SU-DHL-6 (cell line): ENCODE results near the gene MAPKAPK2.

Source experiments
- H2AFZ ChIP-seq: fragments of 200-600 bp; sonication (generic); 2 replicates; pipeline ENCODE4 v1.6.1; 2014; ENCODE audit warnings: low read depth, mild to moderate bottlenecking, moderate library complexity, mixed read lengths, antibody characterized with exemption, low read length; ENCODE audit not compliant: severe bottlenecking
- H3F3A ChIP-seq: fragments of 200-600 bp; shearing (Covaris generic); 2 replicates; pipeline ENCODE4 v1.6.0; 2016; ENCODE audit warnings: antibody characterized with exemption, mild to moderate bottlenecking; ENCODE audit not compliant: insufficient read depth
- H3K27ac ChIP-seq: fragments of 200-600 bp; sonication (generic); 2 replicates; pipeline ENCODE4 v1.5.1; 2016; ENCODE audit warnings: low read depth, mild to moderate bottlenecking, low read length, moderate library complexity, mixed read lengths
- H3K27me3 ChIP-seq: fragments of 200-600 bp; sonication (generic), shearing (Covaris generic); 2 replicates; pipeline ENCODE4 v1.6.0; 2014; ENCODE audit warnings: mild to moderate bottlenecking, low read length
- H3K36me3 ChIP-seq: fragments of 200-600 bp; sonication (generic); 2 replicates; pipeline ENCODE4 v1.6.1; 2014; ENCODE audit warnings: mild to moderate bottlenecking, low read length, mixed read lengths
- H3K4me2 ChIP-seq: fragments of 300-600, 200-600 bp; shearing (Covaris generic), sonication (generic); 2 replicates; pipeline ENCODE4 v1.6.0; 2014; ENCODE audit warnings: low read length, low read depth, mild to moderate bottlenecking; ENCODE audit not compliant: poor library complexity, severe bottlenecking
- H3K4me3 ChIP-seq: fragments of 200-600 bp; sonication (generic); 2 replicates; pipeline ENCODE4 v1.5.1; 2014; ENCODE audit warnings: antibody characterized with exemption, low read length, mild to moderate bottlenecking, mixed read lengths; ENCODE audit not compliant: insufficient read depth, poor library complexity, severe bottlenecking
- H3K79me2 ChIP-seq: fragments of 200-600 bp; sonication (generic); 2 replicates; pipeline ENCODE4 v1.6.1; 2014; ENCODE audit warnings: mild to moderate bottlenecking, low read length, moderate library complexity; ENCODE audit not compliant: insufficient read depth
- H3K9ac ChIP-seq: fragments of 200-600 bp; sonication (generic); 2 replicates; pipeline ENCODE4 v1.7.0; 2014; ENCODE audit warnings: mild to moderate bottlenecking, low read length
- H3K9me2 ChIP-seq: fragments of 200-600 bp; sonication (generic); replicated peaks from 2 replicates; pipeline ENCODE4 v1.6.1; 2014; ENCODE audit warnings: low read length; ENCODE audit not compliant: insufficient read depth
- H3K9me3 ChIP-seq: fragments of 200-600 bp; sonication (generic); 2 replicates; pipeline ENCODE4 v1.6.1; 2014; ENCODE audit warnings: low read length, mixed read lengths; ENCODE audit not compliant: insufficient read depth
- H4K20me1 ChIP-seq: fragments of 200-600 bp; sonication (generic); 2 replicates; pipeline ENCODE4 v1.6.1; 2014; ENCODE audit warnings: low read depth, mild to moderate bottlenecking, antibody characterized with exemption, low read length, moderate library complexity, mixed read lengths
- EZH2phosphoT487 ChIP-seq: fragments of 200-600 bp; sonication (generic), shearing (Covaris generic); conservative IDR thresholded peaks from 2 replicates; pipeline ENCODE4 v1.6.1; 2018; ENCODE audit warnings: mild to moderate bottlenecking, antibody characterized with exemption, low read length, moderate library complexity, mixed read lengths
- TF ChIP-seq, protein P1 (sequence below): fragments of 200-600 bp; sonication (generic); IDR thresholded peaks from one replicate; pipeline ENCODE4 v1.5.1; 2017; ENCODE audit warnings: antibody characterized with exemption, mild to moderate bottlenecking, low read length, moderate library complexity; ENCODE audit not compliant: insufficient read depth, poor library complexity, severe bottlenecking

Gene MAPKAPK2

DNA sequence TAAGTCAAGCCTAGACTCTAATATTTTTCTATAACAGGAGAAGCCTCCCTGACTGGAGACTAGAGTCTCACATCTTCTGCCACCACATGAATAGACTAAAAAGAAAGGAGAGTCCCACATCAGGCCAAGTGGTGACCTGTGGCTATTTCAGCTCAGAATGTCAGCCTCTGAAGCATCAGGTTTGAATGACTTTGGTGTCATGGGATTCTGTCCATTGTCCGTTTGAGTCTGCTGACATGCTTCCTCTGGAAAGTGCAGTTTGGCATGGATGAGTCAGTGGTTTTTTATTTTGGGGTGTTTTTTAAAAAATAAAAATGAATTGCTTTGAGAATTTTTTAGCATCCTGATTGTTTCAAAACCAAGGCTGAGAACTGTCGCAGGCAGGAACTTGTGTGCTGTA, 29.9 kb upstream of the MAPKAPK2 start:
- H3K9ac ChIP-seq, result no peak overlapping the region
- no peaks in the 10 kb centered on the region for H3K79me2 ChIP-seq
- no peak overlapping the region for H3K4me3 ChIP-seq
- H2AFZ ChIP-seq, result no peak overlapping the region
- H3K4me2 ChIP-seq, result no peak overlapping the region
- no peaks in the 10 kb centered on the region for H4K20me1 ChIP-seq
- H3F3A ChIP-seq, result no peaks in the 10 kb centered on the region
- TF ChIP-seq EZH2phosphoT487, result no peak
- TF ChIP-seq, protein P1, sequence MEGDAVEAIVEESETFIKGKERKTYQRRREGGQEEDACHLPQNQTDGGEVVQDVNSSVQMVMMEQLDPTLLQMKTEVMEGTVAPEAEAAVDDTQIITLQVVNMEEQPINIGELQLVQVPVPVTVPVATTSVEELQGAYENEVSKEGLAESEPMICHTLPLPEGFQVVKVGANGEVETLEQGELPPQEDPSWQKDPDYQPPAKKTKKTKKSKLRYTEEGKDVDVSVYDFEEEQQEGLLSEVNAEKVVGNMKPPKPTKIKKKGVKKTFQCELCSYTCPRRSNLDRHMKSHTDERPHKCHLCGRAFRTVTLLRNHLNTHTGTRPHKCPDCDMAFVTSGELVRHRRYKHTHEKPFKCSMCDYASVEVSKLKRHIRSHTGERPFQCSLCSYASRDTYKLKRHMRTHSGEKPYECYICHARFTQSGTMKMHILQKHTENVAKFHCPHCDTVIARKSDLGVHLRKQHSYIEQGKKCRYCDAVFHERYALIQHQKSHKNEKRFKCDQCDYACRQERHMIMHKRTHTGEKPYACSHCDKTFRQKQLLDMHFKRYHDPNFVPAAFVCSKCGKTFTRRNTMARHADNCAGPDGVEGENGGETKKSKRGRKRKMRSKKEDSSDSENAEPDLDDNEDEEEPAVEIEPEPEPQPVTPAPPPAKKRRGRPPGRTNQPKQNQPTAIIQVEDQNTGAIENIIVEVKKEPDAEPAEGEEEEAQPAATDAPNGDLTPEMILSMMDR, result no peak
- no peaks in the 10 kb centered on the region for H3K36me3 ChIP-seq
- H3K27ac ChIP-seq, result no peak overlapping the region
- H3K27me3 ChIP-seq, result no peaks in the 10 kb centered on the region
- no peaks in the 10 kb centered on the region for H3K9me2 ChIP-seq
- H3K9me3 ChIP-seq, result no peaks in the 10 kb centered on the region

GRCh38 chr1:206655471-206655882, 29.2 kb upstream of the MAPKAPK2 start:
- Histone ChIP-seq H3K27ac (no peak overlapping the region), H3K9ac (no peak overlapping the region), H3K9me2 (no peaks in the 10 kb centered on the region), H3K36me3 (no peaks in the 10 kb centered on the region), H3K9me3 (no peaks in the 10 kb centered on the region), H3K27me3 (no peaks in the 10 kb centered on the region), H4K20me1 (no peaks in the 10 kb centered on the region), H3F3A (no peaks in the 10 kb centered on the region), H2AFZ (no peak overlapping the region), H3K4me2 (no peak overlapping the region), H3K79me2 (no peaks in the 10 kb centered on the region), H3K4me3 (no peak overlapping the region)
- TF ChIP-seq EZH2phosphoT487, result no peak
- TF ChIP-seq, protein P1, result no peak

DNA sequence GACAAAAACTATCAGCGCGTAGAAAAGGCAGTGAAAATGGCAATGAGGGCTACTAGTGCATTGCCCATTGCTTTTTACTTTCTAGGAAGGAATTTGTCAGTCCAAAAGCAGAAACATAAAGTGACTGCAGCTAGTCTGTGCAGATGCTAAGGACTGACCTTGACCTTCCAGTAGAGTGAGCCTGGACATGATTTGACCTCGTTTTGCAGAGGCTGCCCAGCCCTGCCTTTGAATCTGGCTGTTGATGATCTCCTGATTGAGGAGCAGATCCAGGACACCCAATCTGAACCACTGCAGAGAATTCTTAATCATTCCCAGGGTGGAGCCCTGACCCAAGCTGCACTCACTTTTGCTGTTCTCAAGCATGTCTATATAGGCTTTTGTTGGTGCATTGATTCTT, 27.8 kb upstream of the MAPKAPK2 start:
- no peak overlapping the region for H3K27ac ChIP-seq
- no peak overlapping the region for H3K4me2 ChIP-seq
- no peak overlapping the region for H3K4me3 ChIP-seq

More for the DNA sequence above, 27.8 kb upstream of the MAPKAPK2 start:
- no peak for TF ChIP-seq EZH2phosphoT487
- TF ChIP-seq, protein P1, result no peak
- Histone ChIP-seq H3F3A (no peaks in the 10 kb centered on the region), H3K27me3 (no peaks in the 10 kb centered on the region), H3K79me2 (no peaks in the 10 kb centered on the region), H3K9ac (no peak overlapping the region), H3K9me2 (no peaks in the 10 kb centered on the region), H2AFZ (no peak overlapping the region), H4K20me1 (no peaks in the 10 kb centered on the region), H3K36me3 (no peaks in the 10 kb centered on the region), H3K9me3 (no peaks in the 10 kb centered on the region)
